Activated naive CD8-positive, alpha-beta T cell (primary cell): ENCODE measurements around the gene ADCY7.
A peak's percentile ranks its signal among the peaks of the same experiment; 100 is the strongest.

Source experiments
- H3K27ac Mint-ChIP-seq: one replicate; pipeline ENCODE4 v1.8.0; 2021; ENCODE audit warnings: mixed read lengths
- H3K27me3 Mint-ChIP-seq: one replicate; pipeline ENCODE4 v1.8.0; 2021; ENCODE audit warnings: mixed read lengths
- H3K36me3 Mint-ChIP-seq: one replicate; pipeline ENCODE4 v1.8.0; 2021; ENCODE audit warnings: mixed read lengths
- H3K4me1 Mint-ChIP-seq: one replicate; pipeline ENCODE4 v1.8.0; 2021; ENCODE audit warnings: low read depth, mixed read lengths
- H3K4me3 Mint-ChIP-seq: one replicate; pipeline ENCODE4 v1.8.0; 2021; ENCODE audit warnings: mild to moderate bottlenecking, mixed read lengths
- H3K9me3 Mint-ChIP-seq: one replicate; pipeline ENCODE4 v1.8.0; 2021; ENCODE audit warnings: low read depth, mixed read lengths

ADCY7 gene

GRCh38 chr16:50313596-50314478 is 47.5 kb downstream of the ADCY7 start:
- Mint-ChIP-seq H3K9me3 (no peaks in the 10 kb centered on the region), H3K27me3 (no peaks in the 10 kb centered on the region), H3K4me3 (peak overlapping the region; percentile 15), H3K36me3 (peaks cover 5% of the 10 kb centered on the region), H3K4me1 (peaks cover 21% of the 10 kb centered on the region), H3K27ac (peak overlapping the region; percentile 93)

- no peak overlapping the region for H3K4me3 Mint-ChIP-seq
- peaks cover 26% of the 10 kb centered on the region for H3K4me1 Mint-ChIP-seq
- H3K27ac Mint-ChIP-seq, result peak overlapping the region; percentile 93
- peaks cover 5% of the 10 kb centered on the region for H3K36me3 Mint-ChIP-seq
- no peaks in the 10 kb centered on the region for H3K9me3 Mint-ChIP-seq
- H3K27me3 Mint-ChIP-seq, result no peaks in the 10 kb centered on the region
These were observed 48.3 kb downstream of the ADCY7 start for GRCh38 chr16:50314665-50315064.

- peak overlapping the region; percentile 77 for H3K27ac Mint-ChIP-seq
- H3K4me3 Mint-ChIP-seq, result no peak overlapping the region
- peaks cover 26% of the 10 kb centered on the region for H3K4me1 Mint-ChIP-seq
- H3K9me3 Mint-ChIP-seq, result no peaks in the 10 kb centered on the region
- peaks cover 7% of the 10 kb centered on the region for H3K36me3 Mint-ChIP-seq
- no peaks in the 10 kb centered on the region for H3K27me3 Mint-ChIP-seq
These were observed 49.1 kb downstream of the ADCY7 start for GRCh38 chr16:50315346-50315997.

- Mint-ChIP-seq H3K27ac (peak overlapping the region; percentile 66), H3K27me3 (no peaks in the 10 kb centered on the region), H3K36me3 (peaks cover 8% of the 10 kb centered on the region), H3K4me1 (peaks cover 26% of the 10 kb centered on the region), H3K4me3 (no peak overlapping the region), H3K9me3 (no peaks in the 10 kb centered on the region)
These were observed 49.9 kb downstream of the ADCY7 start for GRCh38 chr16:50316102-50316847.

GRCh38 chr16:50316848-50317630 is 50.7 kb downstream of the ADCY7 start:
- Mint-ChIP-seq H3K27me3 (no peaks in the 10 kb centered on the region), H3K4me3 (no peak overlapping the region), H3K27ac (peak overlapping the region; percentile 34), H3K4me1 (peaks cover 26% of the 10 kb centered on the region), H3K9me3 (no peaks in the 10 kb centered on the region), H3K36me3 (peaks cover 8% of the 10 kb centered on the region)

GRCh38 chr16:50318796-50319578 is 52.6 kb downstream of the ADCY7 start:
- Mint-ChIP-seq H3K9me3 (no peaks in the 10 kb centered on the region), H3K4me3 (no peak overlapping the region), H3K27ac (peak overlapping the region; percentile 82), H3K4me1 (peaks cover 25% of the 10 kb centered on the region), H3K36me3 (peaks cover 6% of the 10 kb centered on the region), H3K27me3 (no peaks in the 10 kb centered on the region)

- no peaks in the 10 kb centered on the region for H3K9me3 Mint-ChIP-seq
- H3K27me3 Mint-ChIP-seq, result no peaks in the 10 kb centered on the region
- H3K4me3 Mint-ChIP-seq, result no peak overlapping the region
- peak overlapping the region; percentile 16 for H3K27ac Mint-ChIP-seq
- peaks cover 29% of the 10 kb centered on the region for H3K4me1 Mint-ChIP-seq
- H3K36me3 Mint-ChIP-seq, result peaks cover 6% of the 10 kb centered on the region
These were observed 54.0 kb downstream of the ADCY7 start for GRCh38 chr16:50320310-50320709.

GRCh38 chr16:50322333-50322732 is 56.0 kb downstream of the ADCY7 start:
- peaks cover 6% of the 10 kb centered on the region for H3K36me3 Mint-ChIP-seq
- no peak overlapping the region for H3K27ac Mint-ChIP-seq
- H3K4me3 Mint-ChIP-seq, result no peak overlapping the region
- H3K9me3 Mint-ChIP-seq, result no peaks in the 10 kb centered on the region
- H3K27me3 Mint-ChIP-seq, result no peaks in the 10 kb centered on the region
- peaks cover 39% of the 10 kb centered on the region for H3K4me1 Mint-ChIP-seq

GRCh38 chr16:50323335-50324011 is 57.1 kb downstream of the ADCY7 start:
- Mint-ChIP-seq H3K4me3 (no peak overlapping the region), H3K36me3 (peaks cover 4% of the 10 kb centered on the region), H3K9me3 (no peaks in the 10 kb centered on the region), H3K4me1 (peaks cover 46% of the 10 kb centered on the region), H3K27ac (peak overlapping the region; percentile 77), H3K27me3 (no peaks in the 10 kb centered on the region)

- Mint-ChIP-seq H3K4me1 (peaks cover 42% of the 10 kb centered on the region), H3K9me3 (no peaks in the 10 kb centered on the region), H3K36me3 (peaks cover 5% of the 10 kb centered on the region), H3K4me3 (peak overlapping the region; percentile 8), H3K27me3 (no peaks in the 10 kb centered on the region), H3K27ac (peak overlapping the region; percentile 77)
These were observed 58.0 kb downstream of the ADCY7 start for GRCh38 chr16:50324345-50324744.

GRCh38 chr16:50326264-50326663 is 59.9 kb downstream of the ADCY7 start:
- H3K27me3 Mint-ChIP-seq, result no peaks in the 10 kb centered on the region
- no peaks in the 10 kb centered on the region for H3K9me3 Mint-ChIP-seq
- no peak overlapping the region for H3K4me3 Mint-ChIP-seq
- H3K4me1 Mint-ChIP-seq, result peaks cover 44% of the 10 kb centered on the region
- no peak overlapping the region for H3K27ac Mint-ChIP-seq
- H3K36me3 Mint-ChIP-seq, result peaks cover 2% of the 10 kb centered on the region

GRCh38 chr16:50326835-50327465 is 60.6 kb downstream of the ADCY7 start:
- H3K36me3 Mint-ChIP-seq, result peaks cover 2% of the 10 kb centered on the region
- no peaks in the 10 kb centered on the region for H3K27me3 Mint-ChIP-seq
- no peaks in the 10 kb centered on the region for H3K9me3 Mint-ChIP-seq
- no peak overlapping the region for H3K4me3 Mint-ChIP-seq
- H3K4me1 Mint-ChIP-seq, result peaks cover 44% of the 10 kb centered on the region
- peak overlapping the region; percentile 69 for H3K27ac Mint-ChIP-seq
